ENCODE results near the gene DAPL1. TPM values are rescaled to one million over a fixed set of nuclear protein-coding genes. Genes with fewer than 3 reads are reported as not detected.

Gene DAPL1
- polyA plus RNA-seq, 1 of the 3 experiments (the other 2 are of a cell fraction) = not detected

DNA sequence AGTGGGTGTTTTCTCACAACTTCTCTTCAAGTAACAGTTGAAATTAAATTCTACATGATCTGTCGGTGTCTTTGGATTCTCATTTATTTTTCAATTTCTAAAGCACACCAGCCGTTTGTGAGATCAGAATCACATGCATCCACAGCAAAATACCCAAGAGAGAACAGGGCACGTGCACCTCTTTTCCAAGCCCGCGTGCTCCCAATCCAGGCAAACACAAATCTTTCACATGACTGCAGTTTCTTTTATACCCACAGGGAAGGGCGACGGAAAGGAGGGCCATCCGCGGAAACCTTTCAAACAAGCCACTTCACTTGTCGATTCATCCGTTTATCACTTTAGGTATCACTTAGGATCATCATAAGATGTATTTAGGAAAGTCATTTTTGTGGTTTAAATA, 13.0 kb upstream of the DAPL1 start:
- DNase-seq = no peak
- CTCF ChIA-PET = interaction anchor here (3.1 kb wide), 1 partner anchor 28 kb away, joined by 10 read pairs; no protein-coding TSS in a partner anchor
- H3K9me3 ChIP-seq = no peaks in the 10 kb centered on the region
- no peak overlapping the region for H3K9ac ChIP-seq
- TF ChIP-seq RAD21 (IDR thresholded peaks at IDR 0.05; ENCODE audit: low read length) (no peak), FOXM1 (IDR thresholded peaks at IDR 0.05; ENCODE audit: low read depth) (no peak), MEF2A (IDR thresholded peaks at IDR 0.05; ENCODE audit: borderline replicate concordance, low read depth) (no peak), TEAD4 (IDR thresholded peaks at IDR 0.05; ENCODE audit: borderline replicate concordance, insufficient read depth) (no peak), EZH2phosphoT487 (IDR thresholded peaks at IDR 0.05; ENCODE audit: borderline replicate concordance, low read depth) (no peak), NRF1 (IDR thresholded peaks at IDR 0.05; ENCODE audit: low read depth, low read length) (no peak), FOXJ3 (CRISPR knock-in tag; IDR thresholded peaks at IDR 0.05) (no peak), RFX5 (IDR thresholded peaks at IDR 0.05; ENCODE audit: low read length) (no peak), GATA2 (CRISPR knock-in tag; IDR thresholded peaks at IDR 0.05) (no peak), EP300 (IDR thresholded peaks at IDR 0.05; ENCODE audit: borderline replicate concordance in 1 of 2, low read depth in 1 of 2, low read length in 1 of 2) (no peak), ELF1 (IDR thresholded peaks at IDR 0.05) (no peak)
- TF ChIP-seq, protein P1, sequence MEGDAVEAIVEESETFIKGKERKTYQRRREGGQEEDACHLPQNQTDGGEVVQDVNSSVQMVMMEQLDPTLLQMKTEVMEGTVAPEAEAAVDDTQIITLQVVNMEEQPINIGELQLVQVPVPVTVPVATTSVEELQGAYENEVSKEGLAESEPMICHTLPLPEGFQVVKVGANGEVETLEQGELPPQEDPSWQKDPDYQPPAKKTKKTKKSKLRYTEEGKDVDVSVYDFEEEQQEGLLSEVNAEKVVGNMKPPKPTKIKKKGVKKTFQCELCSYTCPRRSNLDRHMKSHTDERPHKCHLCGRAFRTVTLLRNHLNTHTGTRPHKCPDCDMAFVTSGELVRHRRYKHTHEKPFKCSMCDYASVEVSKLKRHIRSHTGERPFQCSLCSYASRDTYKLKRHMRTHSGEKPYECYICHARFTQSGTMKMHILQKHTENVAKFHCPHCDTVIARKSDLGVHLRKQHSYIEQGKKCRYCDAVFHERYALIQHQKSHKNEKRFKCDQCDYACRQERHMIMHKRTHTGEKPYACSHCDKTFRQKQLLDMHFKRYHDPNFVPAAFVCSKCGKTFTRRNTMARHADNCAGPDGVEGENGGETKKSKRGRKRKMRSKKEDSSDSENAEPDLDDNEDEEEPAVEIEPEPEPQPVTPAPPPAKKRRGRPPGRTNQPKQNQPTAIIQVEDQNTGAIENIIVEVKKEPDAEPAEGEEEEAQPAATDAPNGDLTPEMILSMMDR (IDR thresholded peaks at IDR 0.05) = no peak
- TF ChIP-seq, protein P2, sequence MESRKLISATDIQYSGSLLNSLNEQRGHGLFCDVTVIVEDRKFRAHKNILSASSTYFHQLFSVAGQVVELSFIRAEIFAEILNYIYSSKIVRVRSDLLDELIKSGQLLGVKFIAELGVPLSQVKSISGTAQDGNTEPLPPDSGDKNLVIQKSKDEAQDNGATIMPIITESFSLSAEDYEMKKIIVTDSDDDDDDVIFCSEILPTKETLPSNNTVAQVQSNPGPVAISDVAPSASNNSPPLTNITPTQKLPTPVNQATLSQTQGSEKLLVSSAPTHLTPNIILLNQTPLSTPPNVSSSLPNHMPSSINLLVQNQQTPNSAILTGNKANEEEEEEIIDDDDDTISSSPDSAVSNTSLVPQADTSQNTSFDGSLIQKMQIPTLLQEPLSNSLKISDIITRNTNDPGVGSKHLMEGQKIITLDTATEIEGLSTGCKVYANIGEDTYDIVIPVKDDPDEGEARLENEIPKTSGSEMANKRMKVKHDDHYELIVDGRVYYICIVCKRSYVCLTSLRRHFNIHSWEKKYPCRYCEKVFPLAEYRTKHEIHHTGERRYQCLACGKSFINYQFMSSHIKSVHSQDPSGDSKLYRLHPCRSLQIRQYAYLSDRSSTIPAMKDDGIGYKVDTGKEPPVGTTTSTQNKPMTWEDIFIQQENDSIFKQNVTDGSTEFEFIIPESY (IDR thresholded peaks at IDR 0.05; ENCODE audit: borderline replicate concordance, low read depth) = no peak
- TF ChIP-seq, protein P3, sequence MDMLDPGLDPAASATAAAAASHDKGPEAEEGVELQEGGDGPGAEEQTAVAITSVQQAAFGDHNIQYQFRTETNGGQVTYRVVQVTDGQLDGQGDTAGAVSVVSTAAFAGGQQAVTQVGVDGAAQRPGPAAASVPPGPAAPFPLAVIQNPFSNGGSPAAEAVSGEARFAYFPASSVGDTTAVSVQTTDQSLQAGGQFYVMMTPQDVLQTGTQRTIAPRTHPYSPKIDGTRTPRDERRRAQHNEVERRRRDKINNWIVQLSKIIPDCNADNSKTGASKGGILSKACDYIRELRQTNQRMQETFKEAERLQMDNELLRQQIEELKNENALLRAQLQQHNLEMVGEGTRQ (IDR thresholded peaks at IDR 0.05; ENCODE audit: borderline replicate concordance, low read depth, low read length) = no peak
- no peaks in the 10 kb centered on the region for H4K20me1 ChIP-seq (ENCODE audit: insufficient read depth)
- H3K4me3 ChIP-seq (ENCODE audit: low read depth in 2 of 2, low read length in 1 of 2) = no peak overlapping the region
- no peaks in the 10 kb centered on the region for H3K27me3 ChIP-seq (ENCODE audit: insufficient read depth)
- WGBS (ENCODE audit: low lambda C conversion rate) = 76% methylated on average over 11 of the region's 11 CpGs
- H2AFZ ChIP-seq (ENCODE audit: low read depth) = no peak overlapping the region
- H3K36me3 ChIP-seq (replicated peaks in 1 of 2; ENCODE audit: control insufficient read depth in 1 of 2, insufficient read depth in 2 of 2, low read length in 1 of 2) = no peaks in the 10 kb centered on the region
- H3F3A ChIP-seq (replicated peaks; ENCODE audit: insufficient read depth) = no peaks in the 10 kb centered on the region
- H3K79me2 ChIP-seq (ENCODE audit: insufficient read depth) = no peaks in the 10 kb centered on the region
- H3K4me2 ChIP-seq = no peak overlapping the region
- POLR2A ChIA-PET = no interaction called here
- H3K27ac ChIP-seq (ENCODE audit: low read depth in 2 of 2, low read length in 1 of 2) = no peak overlapping the region
- no peaks in the 10 kb centered on the region; a peak in 1 of 4 replicates for H3K4me1 ChIP-seq (ENCODE audit: control insufficient read depth in 1 of 2, insufficient read depth in 2 of 2, low read depth in 1 of 2, low read length in 1 of 2)
- H3K9me2 ChIP-seq = no peaks in the 10 kb centered on the region
